ENCODE results near the gene GRAMD1A. TPM values are rescaled to one million over a fixed set of nuclear protein-coding genes. Genes with fewer than 3 reads are reported as not detected.

Gene GRAMD1A
- total RNA-seq, 1 donor from 2014 or later, result 30.6 TPM

DNA sequence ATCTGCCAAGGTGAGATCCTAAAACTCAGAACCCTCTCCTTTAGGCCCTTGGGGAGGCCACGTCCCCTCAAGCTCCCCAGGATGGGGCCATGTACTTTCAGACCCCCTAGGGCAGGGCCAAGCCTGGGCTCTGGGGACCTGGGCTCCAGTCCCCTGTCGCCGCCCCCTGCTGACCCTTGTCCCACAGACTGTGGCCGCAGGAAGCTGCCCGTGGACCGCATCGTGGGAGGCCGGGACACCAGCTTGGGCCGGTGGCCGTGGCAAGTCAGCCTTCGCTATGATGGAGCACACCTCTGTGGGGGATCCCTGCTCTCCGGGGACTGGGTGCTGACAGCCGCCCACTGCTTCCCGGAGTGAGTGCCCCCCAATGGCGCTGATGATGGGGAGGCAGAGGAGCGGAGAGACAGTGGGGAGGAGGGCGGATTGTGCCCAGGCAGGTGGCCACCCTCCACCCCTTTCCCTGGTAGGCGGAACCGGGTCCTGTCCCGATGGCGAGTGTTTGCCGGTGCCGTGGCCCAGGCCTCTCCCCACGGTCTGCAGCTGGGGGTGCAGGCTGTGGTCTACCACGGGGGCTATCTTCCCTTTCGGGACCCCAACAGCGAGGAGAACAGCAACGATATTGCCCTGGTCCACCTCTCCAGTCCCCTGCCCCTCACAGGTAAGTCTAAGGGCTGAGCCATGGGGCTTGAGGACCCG, 60.2 kb downstream of the GRAMD1A start:
- ATAC-seq (no peak), DNase-seq (no peak)
- intact Hi-C loops (cut with micrococcal nuclease), result no loop called here

- intact Hi-C loops (cut with micrococcal nuclease), result no loop called here
- DNase-seq, result no peak
Observed at GRCh38 chr19:35061583-35062373, 61.7 kb downstream of the GRAMD1A start.

GRCh38 chr19:35062942-35063341, 62.8 kb downstream of the GRAMD1A start:
- ATAC-seq (no peak), DNase-seq (no peak)
- intact Hi-C loops (cut with micrococcal nuclease), result no loop called here

More at GRCh38 chr19:35061583-35062373, 61.7 kb downstream of the GRAMD1A start:
- no peak for ATAC-seq

DNA sequence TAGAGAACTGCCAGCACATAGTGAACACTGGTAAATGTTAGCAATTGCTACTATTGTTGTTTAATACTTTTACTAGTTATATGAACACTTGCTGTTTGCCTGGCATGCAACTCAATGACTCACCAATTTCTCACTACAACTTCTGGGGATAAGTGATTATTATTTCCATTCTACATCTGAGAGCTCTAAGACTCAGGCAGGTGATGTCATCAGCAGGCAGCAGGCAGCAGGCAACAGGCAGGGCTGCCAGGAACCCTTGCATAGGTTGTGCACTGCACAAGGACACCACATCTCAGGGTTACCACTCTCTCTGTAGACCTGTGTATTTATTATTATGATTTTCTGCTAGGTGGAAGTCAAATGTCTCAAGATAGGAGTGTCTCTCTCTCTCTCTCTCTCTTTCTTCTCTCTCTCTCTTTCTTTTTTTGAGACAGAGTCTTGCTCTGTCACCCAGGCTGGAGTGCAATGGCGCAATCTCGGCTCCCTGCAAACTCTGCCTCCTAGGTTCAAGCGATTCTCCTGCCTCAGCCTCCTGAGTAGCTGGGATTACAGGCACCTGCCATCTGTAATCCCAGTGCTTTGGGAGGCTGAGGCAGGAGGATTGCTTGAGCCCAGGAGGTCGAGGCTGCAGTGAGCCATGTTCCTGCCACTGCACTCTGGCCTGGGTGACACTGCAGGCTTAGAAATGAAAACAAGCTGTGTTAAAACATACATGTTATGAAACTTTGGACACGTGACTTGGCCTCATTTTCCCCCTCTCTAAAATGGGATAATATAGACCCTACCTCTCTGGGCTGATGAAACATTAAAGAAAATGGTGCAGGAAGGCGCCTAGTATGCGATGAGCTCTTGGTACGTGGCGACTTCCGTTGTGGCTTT, 64.1 kb downstream of the GRAMD1A start:
- intact Hi-C loops (cut with micrococcal nuclease), result no loop called here
- DNase-seq (no peak), ATAC-seq (no peak)

DNA sequence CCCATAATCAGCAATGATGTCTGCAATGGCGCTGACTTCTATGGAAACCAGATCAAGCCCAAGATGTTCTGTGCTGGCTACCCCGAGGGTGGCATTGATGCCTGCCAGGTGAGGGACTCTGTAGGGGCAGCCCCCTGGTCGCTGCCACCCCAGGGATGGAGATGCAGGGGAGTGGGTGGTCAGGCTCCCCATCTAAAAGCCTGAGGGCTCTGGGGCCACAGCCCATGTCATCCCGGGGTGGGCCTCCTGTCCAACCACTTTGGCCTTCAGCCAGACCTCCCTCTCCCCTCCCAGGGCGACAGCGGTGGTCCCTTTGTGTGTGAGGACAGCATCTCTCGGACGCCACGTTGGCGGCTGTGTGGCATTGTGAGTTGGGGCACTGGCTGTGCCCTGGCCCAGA, 65.5 kb downstream of the GRAMD1A start:
- no peak for ATAC-seq
- DNase-seq, result no peak
- intact Hi-C loops (cut with micrococcal nuclease), result no loop called here

- DNase-seq, result no peak
- intact Hi-C loops (cut with micrococcal nuclease), result no loop called here
- no peak for ATAC-seq
Observed at GRCh38 chr19:35066121-35066520, 66.0 kb downstream of the GRAMD1A start.

- intact Hi-C loops (cut with micrococcal nuclease), result no loop called here
- peak; percentile 94 for DNase-seq
- peak; percentile 90 for ATAC-seq
Observed at GRCh38 chr19:35066691-35067563, 66.8 kb downstream of the GRAMD1A start.

DNA sequence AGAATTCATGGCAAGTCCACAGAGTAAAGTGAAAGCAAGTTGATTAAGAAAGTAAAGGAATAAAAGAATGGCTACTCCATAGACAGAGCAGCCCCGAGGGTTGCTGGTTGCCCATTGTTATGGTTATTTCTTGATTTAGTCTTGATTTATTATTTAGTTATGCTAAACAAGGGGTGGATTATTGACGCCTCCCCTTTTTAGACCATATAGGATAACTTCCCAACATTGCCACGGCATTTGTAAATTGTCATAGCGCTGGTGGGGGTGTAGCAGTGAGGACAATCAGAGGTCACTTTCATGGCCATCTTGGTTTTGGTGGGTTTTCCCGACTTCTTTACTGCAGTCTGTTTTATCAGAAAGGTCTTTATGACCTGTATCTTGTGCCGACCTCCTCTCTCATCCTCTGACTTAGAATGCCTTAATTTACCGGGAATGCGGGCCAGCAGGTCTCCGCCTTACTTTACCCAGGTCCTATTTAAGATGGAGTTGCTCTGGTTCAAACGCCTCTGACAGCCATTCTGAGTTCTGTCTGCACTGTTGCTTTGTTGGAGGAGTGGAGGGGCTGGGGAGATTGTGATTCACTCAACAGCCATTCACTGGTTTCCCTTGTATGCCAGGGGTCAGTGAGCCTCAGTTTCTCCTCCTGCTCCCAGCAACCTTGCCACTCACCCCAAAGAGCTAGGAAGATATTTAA, 69.0 kb downstream of the GRAMD1A start:
- intact Hi-C loops (cut with micrococcal nuclease), result no loop called here
- no peak for DNase-seq
- ATAC-seq, result no peak

DNA sequence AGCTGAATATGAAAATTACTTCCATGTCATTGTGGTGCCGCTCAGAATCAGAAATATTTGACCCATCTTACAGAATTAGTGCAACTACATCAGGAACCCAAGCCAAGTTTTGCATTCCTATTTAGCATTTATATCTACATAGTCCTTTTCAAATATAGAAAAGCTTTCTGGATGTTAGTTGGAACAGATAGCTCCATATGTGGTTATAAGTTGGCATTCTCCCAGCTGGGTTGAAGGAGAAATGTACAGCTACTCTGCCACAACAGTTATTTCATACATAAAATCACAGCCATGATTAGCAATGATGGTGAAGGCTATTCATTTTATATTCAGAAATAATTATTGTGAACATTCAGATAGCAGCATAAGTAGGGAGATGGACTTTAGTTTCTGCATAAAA, 69.6 kb downstream of the GRAMD1A start:
- ATAC-seq (no peak), DNase-seq (no peak)
- intact Hi-C loops (cut with micrococcal nuclease), result no loop called here

- ATAC-seq (no peak), DNase-seq (no peak)
- intact Hi-C loops (cut with micrococcal nuclease), result no loop called here
Observed at GRCh38 chr19:35070471-35070870, 70.3 kb downstream of the GRAMD1A start.

- ATAC-seq, result no peak
Observed at GRCh38 chr19:35073516-35073915, 73.4 kb downstream of the GRAMD1A start.

DNA sequence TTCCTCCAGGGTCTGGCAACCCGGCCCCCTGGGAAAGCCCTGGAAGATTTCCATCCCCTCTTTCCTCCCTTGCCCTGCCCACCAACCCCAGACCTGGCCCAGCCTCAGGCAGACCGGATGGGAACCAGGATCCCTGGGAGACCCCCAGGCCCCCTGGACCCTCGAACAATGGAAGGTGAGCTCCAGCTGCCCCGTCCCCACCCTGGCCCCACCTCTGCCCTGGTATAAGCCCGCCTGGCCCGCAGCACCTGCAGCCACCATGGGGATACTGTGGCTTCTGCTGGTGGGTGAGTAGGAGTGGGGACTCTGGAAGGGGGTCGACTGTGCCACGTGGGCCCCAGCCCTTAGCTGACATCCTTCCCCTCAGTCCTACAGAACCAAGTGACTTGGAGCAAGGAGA, 73.8 kb downstream of the GRAMD1A start:
- DNase-seq, result no peak
- ATAC-seq, result no peak
- intact Hi-C loops (cut with micrococcal nuclease), result no loop called here

More at GRCh38 chr19:35073516-35073915, 73.4 kb downstream of the GRAMD1A start:
- no peak for DNase-seq
- intact Hi-C loops (cut with micrococcal nuclease), result no loop called here

DNA sequence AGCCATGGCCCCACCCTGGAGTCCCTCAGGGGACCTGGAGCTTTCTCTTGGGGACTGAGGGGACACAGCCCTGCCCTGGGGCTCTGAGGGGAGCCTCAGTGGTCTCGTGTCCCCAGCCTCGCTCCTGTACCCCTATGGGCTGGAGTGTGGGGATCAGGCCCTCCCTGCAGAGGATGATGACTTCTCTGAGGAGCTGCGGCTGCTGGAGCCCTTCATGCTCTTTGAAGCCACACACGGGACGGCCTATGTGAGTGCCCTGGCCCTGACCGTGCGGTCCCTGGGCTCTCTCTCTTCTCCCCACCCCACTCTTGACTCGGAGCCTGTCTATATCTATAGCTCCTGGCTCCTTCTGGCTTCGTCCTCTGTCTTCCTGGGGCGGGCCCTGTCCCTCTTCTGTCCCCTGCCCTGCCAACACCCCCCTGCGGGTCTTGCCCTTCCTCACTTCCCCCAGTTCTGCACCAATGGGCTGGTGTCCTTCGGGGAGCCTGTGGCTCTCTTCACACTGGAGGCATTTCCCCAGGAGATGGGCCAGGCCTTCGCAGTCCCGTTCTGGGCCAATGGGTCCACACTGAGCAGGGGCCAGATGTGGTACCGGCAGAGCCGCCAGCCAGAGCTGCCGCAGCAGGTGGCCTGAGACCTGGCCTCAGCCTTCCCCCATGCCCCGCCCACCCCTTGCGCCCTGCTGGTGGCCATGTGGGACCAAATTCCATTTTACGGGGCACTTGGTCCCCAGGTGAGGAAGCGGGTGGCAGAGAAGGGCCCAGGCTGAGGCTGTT, 74.5 kb downstream of the GRAMD1A start:
- intact Hi-C loops (cut with micrococcal nuclease), result no loop called here
- DNase-seq (no peak), ATAC-seq (no peak)

GRCh38 chr19:35075202-35076025, 75.3 kb downstream of the GRAMD1A start:
- intact Hi-C loops (cut with micrococcal nuclease), result no loop called here
- no peak for ATAC-seq
- DNase-seq, result no peak

GRCh38 chr19:35076026-35076370, 75.9 kb downstream of the GRAMD1A start:
- no peak for DNase-seq
- no peak for ATAC-seq
- intact Hi-C loops (cut with micrococcal nuclease), result no loop called here

Measured in left ventricle myocardium superior (tissue), 1 donor.